GM12874 (cell line): Measurements from ENCODE around the gene SPATA46.

Experiments
- TF ChIP-seq, protein P1 (sequence below): IDR thresholded peaks from 2 replicates; pipeline ENCODE4 v1.5.1; 2011; ENCODE audit warnings: low read depth, mild to moderate bottlenecking, control low read depth, low read length, moderate library complexity; ENCODE audit not compliant: insufficient read depth

SPATA46 gene

DNA sequence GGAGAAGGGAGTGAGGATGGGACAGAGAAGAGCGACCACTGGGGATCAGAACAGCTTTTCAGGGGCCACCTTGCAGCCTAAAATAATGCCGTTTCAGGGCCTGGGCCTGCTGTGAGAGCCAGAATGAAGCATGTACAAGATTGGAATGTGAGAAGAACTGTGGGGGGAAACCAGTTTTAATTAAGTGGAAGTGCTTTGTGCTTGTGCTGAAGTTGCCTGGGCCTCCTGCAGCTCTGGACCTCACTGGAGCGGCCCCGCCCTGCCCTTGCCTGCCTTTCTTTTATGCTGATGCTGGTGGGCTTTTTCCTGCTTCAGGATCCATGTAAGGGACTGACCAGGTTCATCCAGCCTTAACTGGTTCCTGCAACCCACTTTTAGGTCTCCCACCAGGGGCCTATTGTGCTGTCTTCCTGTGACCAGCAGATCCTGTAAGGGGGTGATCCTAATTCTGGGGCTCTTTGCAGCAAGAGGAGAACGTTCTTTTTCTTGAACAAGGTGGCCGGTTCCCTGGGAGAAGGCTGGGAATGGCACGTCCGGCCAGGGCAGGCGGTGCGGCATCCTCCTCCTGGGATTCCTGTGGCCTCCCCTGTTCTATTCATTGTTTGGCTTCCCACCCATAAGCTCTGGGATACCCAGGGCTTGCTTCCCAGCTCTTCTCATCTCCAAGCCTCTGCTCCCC, 8.1 kb upstream of the SPATA46 start:
- TF ChIP-seq, protein P1, sequence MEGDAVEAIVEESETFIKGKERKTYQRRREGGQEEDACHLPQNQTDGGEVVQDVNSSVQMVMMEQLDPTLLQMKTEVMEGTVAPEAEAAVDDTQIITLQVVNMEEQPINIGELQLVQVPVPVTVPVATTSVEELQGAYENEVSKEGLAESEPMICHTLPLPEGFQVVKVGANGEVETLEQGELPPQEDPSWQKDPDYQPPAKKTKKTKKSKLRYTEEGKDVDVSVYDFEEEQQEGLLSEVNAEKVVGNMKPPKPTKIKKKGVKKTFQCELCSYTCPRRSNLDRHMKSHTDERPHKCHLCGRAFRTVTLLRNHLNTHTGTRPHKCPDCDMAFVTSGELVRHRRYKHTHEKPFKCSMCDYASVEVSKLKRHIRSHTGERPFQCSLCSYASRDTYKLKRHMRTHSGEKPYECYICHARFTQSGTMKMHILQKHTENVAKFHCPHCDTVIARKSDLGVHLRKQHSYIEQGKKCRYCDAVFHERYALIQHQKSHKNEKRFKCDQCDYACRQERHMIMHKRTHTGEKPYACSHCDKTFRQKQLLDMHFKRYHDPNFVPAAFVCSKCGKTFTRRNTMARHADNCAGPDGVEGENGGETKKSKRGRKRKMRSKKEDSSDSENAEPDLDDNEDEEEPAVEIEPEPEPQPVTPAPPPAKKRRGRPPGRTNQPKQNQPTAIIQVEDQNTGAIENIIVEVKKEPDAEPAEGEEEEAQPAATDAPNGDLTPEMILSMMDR: no peak

DNA sequence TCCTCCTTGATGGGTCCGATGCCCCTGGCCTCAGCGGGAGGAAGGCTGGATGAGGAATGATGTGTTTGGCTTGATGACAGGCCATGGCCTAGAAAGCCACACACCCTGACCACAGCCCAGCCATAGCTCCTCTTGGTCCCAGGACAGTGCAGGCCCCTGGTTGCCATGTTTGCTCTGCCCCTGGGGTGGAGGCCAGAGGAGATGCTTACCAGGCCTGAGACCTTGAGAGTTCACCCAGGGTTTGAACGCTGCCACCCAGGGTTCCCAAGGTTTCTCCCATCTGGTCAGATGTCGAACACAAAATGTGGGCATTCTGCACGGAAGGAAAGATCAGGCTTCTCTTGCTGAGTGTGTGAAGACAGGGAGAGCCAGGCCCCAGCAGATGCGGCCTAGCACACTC, 7.5 kb upstream of the SPATA46 start:
- TF ChIP-seq, protein P1: no peak

DNA sequence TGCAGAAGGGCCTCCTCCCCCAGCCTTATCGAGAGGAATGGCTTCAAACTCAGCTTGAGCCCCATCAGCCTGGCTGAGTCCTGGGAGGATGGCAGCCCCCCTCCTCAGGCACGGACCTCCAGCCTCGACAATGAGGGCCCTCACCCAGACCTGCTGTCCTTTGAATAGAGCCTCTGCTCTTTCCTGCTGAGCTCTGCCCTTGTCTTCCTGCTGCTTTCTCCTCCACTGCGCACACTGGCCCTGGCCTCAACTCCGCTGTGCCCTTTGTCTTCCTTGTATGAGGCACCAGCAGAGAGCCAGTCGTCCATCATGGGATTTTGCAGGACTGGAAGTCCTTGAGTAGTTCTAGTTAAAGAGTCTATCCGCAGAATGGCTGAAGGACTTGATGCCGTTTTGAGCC, 6.9 kb upstream of the SPATA46 start:
- TF ChIP-seq, protein P1: no peak

DNA sequence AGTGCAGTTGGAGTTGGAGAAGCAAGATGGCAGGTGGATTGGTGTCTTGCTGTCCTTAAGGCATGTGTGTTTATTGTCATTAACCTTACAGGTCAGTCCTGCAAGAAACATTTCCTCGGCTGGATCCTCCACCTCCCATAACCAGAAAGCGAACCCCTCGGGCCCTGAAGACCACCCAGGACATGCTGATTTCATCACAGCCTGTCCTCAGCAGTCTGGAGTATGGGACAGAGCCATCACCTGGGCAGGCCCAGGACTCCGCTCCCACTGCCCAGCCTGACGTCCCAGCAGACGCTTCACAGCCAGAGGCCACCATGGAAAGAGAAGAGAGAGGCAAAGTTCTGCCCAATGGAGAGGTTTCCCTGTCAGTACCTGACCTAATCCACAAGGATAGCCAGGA, 6.4 kb upstream of the SPATA46 start:
- TF ChIP-seq, protein P1: no peak

DNA sequence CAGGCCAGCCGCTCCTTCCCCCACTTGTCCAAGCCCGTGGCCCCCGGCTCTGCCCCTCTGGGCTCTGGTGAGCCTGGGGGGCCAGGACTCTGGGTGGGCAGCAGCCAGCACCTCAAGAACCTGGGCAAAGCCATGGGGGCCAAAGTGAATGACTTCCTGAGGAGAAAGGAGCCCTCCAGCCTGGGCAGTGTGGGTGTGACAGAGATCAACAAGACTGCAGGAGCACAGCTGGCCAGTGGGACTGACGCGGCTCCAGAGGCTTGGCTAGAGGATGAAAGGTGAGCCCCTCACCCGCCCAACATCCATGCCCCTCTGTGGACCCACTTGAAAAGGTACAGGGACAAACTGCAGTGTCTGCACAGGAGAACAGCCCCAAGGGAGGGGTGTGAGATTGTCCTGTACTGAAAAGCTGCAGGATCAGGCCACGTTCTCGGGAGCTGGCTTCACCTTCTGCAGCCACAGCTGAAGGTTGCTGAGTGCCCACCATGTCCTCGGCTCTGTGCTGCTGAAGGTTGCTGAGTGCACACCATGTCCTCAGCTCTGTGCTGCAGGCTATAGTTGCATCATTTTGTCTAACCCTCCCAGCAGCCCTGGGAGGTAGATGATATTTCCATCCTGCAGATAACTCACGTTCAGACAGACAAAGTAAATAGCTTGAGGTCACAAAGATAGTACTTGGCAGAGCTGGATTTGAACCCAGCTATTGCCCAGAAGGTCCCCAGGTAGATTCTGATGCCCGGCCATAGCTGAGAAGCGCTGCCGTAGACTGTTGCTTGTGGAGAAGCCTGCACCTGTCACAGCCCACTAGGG, 5.5 kb upstream of the SPATA46 start:
- TF ChIP-seq, protein P1: no peak

DNA sequence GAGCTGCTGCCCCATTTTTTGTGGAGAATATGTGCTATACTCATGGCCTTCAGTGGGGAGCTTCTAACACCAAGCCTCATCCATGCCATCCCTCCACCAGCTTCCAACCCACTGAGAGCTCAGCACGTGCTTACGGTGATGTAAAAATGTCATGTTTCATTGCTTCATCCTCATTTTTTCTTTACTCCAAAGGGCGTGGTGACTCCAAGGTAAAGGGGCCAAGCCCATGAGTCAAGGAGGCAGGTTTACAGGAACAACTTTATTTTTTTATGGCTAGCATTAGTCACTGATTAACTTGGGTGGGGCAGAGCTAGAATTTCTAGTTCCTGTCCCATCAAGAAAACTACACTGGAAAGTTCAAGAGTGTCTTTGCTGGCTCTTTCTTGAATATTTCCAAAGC, 4.7 kb upstream of the SPATA46 start, which contains the start of gene C1orf226:
Gene C1orf226 (plus strand): TSS at position 346 of the 400 bp plus-strand sequence. CDS start 174 bp downstream, outside the sequence.
- TF ChIP-seq, protein P1: no peak

DNA sequence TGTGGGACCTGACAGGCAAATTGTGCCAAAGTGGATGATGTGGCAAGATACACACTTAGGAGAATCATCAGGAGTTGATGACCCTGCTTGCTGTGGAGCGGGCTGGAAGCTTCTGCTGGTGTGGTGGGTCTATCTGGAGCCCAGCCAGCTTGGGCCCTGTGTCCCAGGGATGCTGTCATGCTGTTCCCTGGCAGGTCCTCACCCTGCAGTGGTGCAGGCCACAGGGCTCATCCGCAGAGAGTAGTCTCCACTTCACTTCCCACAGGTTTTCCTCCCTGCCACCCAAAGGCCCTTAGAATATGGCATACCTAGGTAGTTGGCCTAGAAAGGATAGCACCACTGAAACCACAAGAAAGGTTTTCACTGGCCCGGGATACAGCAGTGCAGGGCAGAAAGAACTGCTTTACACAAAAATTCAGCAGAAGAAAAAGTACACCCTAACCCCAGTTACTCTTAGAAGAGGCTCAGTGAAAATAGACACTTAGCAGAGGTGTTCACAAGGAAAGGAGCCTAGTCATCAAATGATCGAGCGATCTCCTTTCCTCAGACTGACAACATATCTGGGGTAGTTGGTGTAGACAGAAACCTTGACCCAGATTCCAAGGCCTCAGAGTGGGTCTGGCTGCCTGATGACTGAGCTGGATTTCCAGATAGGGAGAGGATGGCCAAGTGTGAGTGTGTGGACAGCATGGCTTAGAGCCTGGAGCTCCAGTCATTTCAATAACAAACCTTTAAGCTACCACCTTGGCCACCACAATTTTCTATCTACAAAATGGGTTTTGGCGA, 3.6 kb upstream of the SPATA46 start:
- TF ChIP-seq, protein P1: no peak
